Kidney (tissue), 14 donors: Measurements from ENCODE around the gene CDK13. TPM values are rescaled to one million over a fixed set of nuclear protein-coding genes. Genes with fewer than 3 reads are reported as not detected.

Experiments
- DNase-seq, 5 donors: peaks; one replicate each; pipeline ENCODE4 v3.0.0-alpha.2; 2013 to 2020
- FAIRE-seq: peaks from 2 replicates; lab custom pipeline; 2012; peaks lifted over from hg19 to GRCh38; lab: Jason Lieb, UNC
- H3K27ac ChIP-seq, 2 donors: one replicate each; pipeline ENCODE4 v1.7.0; 2013; ENCODE audit warnings: low read depth in 2 of 2, low read length in 2 of 2, inconsistent platforms in 1 of 2
- H3K27me3 ChIP-seq: one replicate; pipeline ENCODE4 v1.7.1; 2013; ENCODE audit warnings: low read length, inconsistent platforms; ENCODE audit not compliant: control insufficient read depth, insufficient read depth
- H3K36me3 ChIP-seq, 3 donors: one replicate each; pipeline versions ENCODE4 v1.7.0 to v1.7.1; 2013; ENCODE audit warnings: low read length in 3 of 3, control low read depth in 1 of 3, inconsistent platforms in 1 of 3; ENCODE audit not compliant: insufficient read depth in 3 of 3, control insufficient read depth in 2 of 3
- H3K4me1 ChIP-seq, 3 donors: one replicate each; pipeline versions ENCODE4 v1.7.0 to v1.7.1; 2013; ENCODE audit warnings: low read length in 3 of 3, inconsistent platforms in 1 of 3, low read depth in 1 of 3; ENCODE audit not compliant: control insufficient read depth in 2 of 3, insufficient read depth in 2 of 3
- H3K4me3 ChIP-seq, 3 donors: one replicate each; pipeline versions ENCODE4 v1.7.0 to v1.8.1; 2013; ENCODE audit warnings: low read length in 3 of 3, control low read depth in 1 of 3, inconsistent platforms in 1 of 3
- H3K9ac ChIP-seq, 3 donors: one replicate each; pipeline versions ENCODE4 v1.7.0 to v1.7.1; 2013; ENCODE audit warnings: low read length in 3 of 3, control low read depth in 1 of 3, inconsistent platforms in 1 of 3
- H3K9me3 ChIP-seq, 3 donors: one replicate each; pipeline versions ENCODE4 v1.7.0 to v1.7.1; 2013; ENCODE audit warnings: low read length in 3 of 3, control low read depth in 1 of 3, inconsistent platforms in 1 of 3; ENCODE audit not compliant: control insufficient read depth in 2 of 3, insufficient read depth in 1 of 3
- CTCF ChIP-seq: IDR thresholded peaks from 3 replicates; pipeline ENCODE4 v1.5.1; 2012; ENCODE audit warnings: mild to moderate bottlenecking, moderate library complexity, borderline replicate concordance; ENCODE audit not compliant: insufficient read depth; ENCODE audit errors: extremely low read depth
- intact Hi-C: fragments of 100-400 bp; cut with DNase I; formaldehyde crosslinking; loops from one replicate; pipeline ENCODE4 v1.11.1; 2022
- polyA plus RNA-seq: library from polyadenylated mRNA; stranded (reverse); fragments of 350-450 nt; fragmentation: Illumina TruSeq; extraction: RNeasy Lipid Tissue Mini Kit (QIAGEN cat#74804); gene quantifications from one replicate; pipeline ENCODE4 v1.2.3, GENCODE V29; 2014; ENCODE audit warnings: low read depth, low replicate concordance; ENCODE audit not compliant: insufficient read depth
- total RNA-seq: library from RNA; stranded (reverse); fragmentation: NEBNext Ultra II Directional; extraction: Animal tissue kit (Norgen Biotek cat#: 25700); gene quantifications from one replicate; pipeline ENCODE4 v1.2.1, GENCODE V29; 2021
- donor health status: control.
- donor health status: control.
- donor health status: control.
- donor health status: control.
- donor health status: control.
- donor health status: DM: yes; HTN: yes; CAD: no.
- donor health status: Normal renal cell carcinoma (clear cell type).

CDK13 gene
- total and polyA plus RNA-seq, 2 donors from 2014 or later = 15.5 to 50.9 TPM

GRCh38 chr7:39936761-39937160 lies 13.3 kb upstream of the CDK13 start:
- Histone ChIP-seq H3K27me3 (no peaks in the 10 kb centered on the region), H3K9me3 (no peaks in the 10 kb centered on the region), H3K4me3 (no peak overlapping the region), H3K27ac (no peak overlapping the region), H3K9ac (no peak overlapping the region), H3K4me1 (no peaks in the 10 kb centered on the region), H3K36me3 (no peaks in the 10 kb centered on the region)
- intact Hi-C loops = no loop called here
- no peak for TF ChIP-seq CTCF
- DNase-seq (no peak), FAIRE-seq (no peak)

- intact Hi-C loops = no loop called here
- Histone ChIP-seq H3K27me3 (no peaks in the 10 kb centered on the region), H3K9me3 (no peaks in the 10 kb centered on the region), H3K4me3 (no peak overlapping the region), H3K4me1 (no peaks in the 10 kb centered on the region), H3K27ac (no peak overlapping the region), H3K36me3 (no peaks in the 10 kb centered on the region), H3K9ac (no peak overlapping the region)
- TF ChIP-seq CTCF = no peak
- DNase-seq (no peak), FAIRE-seq (no peak)
Observed at GRCh38 chr7:39937366-39938153, 12.5 kb upstream of the CDK13 start.

- TF ChIP-seq CTCF = no peak
- FAIRE-seq (no peak), DNase-seq (no peak)
- no peak overlapping the region for H3K4me3 ChIP-seq
- H3K4me1 ChIP-seq = peaks cover 0 to 2% (median 0%) of the 10 kb centered on the region in 3 donors
- no peaks in the 10 kb centered on the region for H3K36me3 ChIP-seq
- intact Hi-C loops = no loop called here
- no peaks in the 10 kb centered on the region for H3K27me3 ChIP-seq
- no peaks in the 10 kb centered on the region for H3K9me3 ChIP-seq
- H3K27ac ChIP-seq = no peak overlapping the region
- no peak overlapping the region for H3K9ac ChIP-seq
Observed at GRCh38 chr7:39942883-39943282, 7.2 kb upstream of the CDK13 start.

- H3K4me1 ChIP-seq = peaks cover 0 to 10% (median 3%) of the 10 kb centered on the region in 3 donors
- intact Hi-C loops = no loop called here
- H3K4me3 ChIP-seq = no peak overlapping the region
- DNase-seq (no peak), FAIRE-seq (no peak)
- H3K9ac ChIP-seq = no peak overlapping the region
- H3K27ac ChIP-seq = no peak overlapping the region
- TF ChIP-seq CTCF = no peak
- H3K27me3 ChIP-seq = no peaks in the 10 kb centered on the region
- no peaks in the 10 kb centered on the region for H3K36me3 ChIP-seq
- no peaks in the 10 kb centered on the region for H3K9me3 ChIP-seq
Observed at GRCh38 chr7:39946693-39947092, 3.4 kb upstream of the CDK13 start.
